Parathyroid adenoma (tissue), 2 donors: ENCODE measurements around the gene KCNA10.

Source experiments
- H2AFZ ChIP-seq: fragments of 300-600 bp; sonication (generic); one replicate; pipeline ENCODE4 v1.7.0; 2017; ENCODE audit warnings: antibody characterized with exemption, mild to moderate bottlenecking
- H3K27ac ChIP-seq: fragments of 300-600 bp; sonication (generic); one replicate; pipeline ENCODE4 v1.7.0; 2017
- H3K27me3 ChIP-seq: fragments of 300-600 bp; sonication (generic); one replicate; pipeline ENCODE4 v1.7.0; 2017; ENCODE audit warnings: low read length; ENCODE audit not compliant: control insufficient read depth, insufficient read depth
- H3K36me3 ChIP-seq: fragments of 300-600 bp; sonication (generic); one replicate; pipeline ENCODE4 v1.7.0; 2017; ENCODE audit warnings: low read length; ENCODE audit not compliant: control insufficient read depth, insufficient read depth
- H3K4me1 ChIP-seq: fragments of 300-600 bp; sonication (generic); one replicate; pipeline ENCODE4 v1.7.0; 2017; ENCODE audit warnings: control low read depth
- H3K4me2 ChIP-seq: fragments of 300-600 bp; sonication (generic); one replicate; pipeline ENCODE4 v1.7.0; 2017; ENCODE audit warnings: low read length
- H3K4me3 ChIP-seq: fragments of 300-600 bp; sonication (generic); one replicate; pipeline ENCODE4 v1.7.0; 2017; ENCODE audit warnings: low read depth, low read length
- H3K79me2 ChIP-seq: fragments of 300-600 bp; sonication (generic); one replicate; pipeline ENCODE4 v1.7.0; 2017; ENCODE audit warnings: control low read depth
- H3K9ac ChIP-seq: fragments of 300-600 bp; sonication (generic); one replicate; pipeline ENCODE4 v1.7.0; 2017; ENCODE audit warnings: mild to moderate bottlenecking
- H3K9me3 ChIP-seq: fragments of 300-600 bp; sonication (generic); one replicate; pipeline ENCODE4 v1.7.0; 2017; ENCODE audit warnings: low read length; ENCODE audit not compliant: control insufficient read depth
- TF ChIP-seq, protein P1 (sequence below): fragments of 300-600 bp; sonication (generic); IDR thresholded peaks from one replicate; pipeline ENCODE4 v1.7.0; 2017; ENCODE audit warnings: antibody characterized with exemption, mild to moderate bottlenecking
- donor health status: primary hyperparathyroidism.

The KCNA10 gene

DNA sequence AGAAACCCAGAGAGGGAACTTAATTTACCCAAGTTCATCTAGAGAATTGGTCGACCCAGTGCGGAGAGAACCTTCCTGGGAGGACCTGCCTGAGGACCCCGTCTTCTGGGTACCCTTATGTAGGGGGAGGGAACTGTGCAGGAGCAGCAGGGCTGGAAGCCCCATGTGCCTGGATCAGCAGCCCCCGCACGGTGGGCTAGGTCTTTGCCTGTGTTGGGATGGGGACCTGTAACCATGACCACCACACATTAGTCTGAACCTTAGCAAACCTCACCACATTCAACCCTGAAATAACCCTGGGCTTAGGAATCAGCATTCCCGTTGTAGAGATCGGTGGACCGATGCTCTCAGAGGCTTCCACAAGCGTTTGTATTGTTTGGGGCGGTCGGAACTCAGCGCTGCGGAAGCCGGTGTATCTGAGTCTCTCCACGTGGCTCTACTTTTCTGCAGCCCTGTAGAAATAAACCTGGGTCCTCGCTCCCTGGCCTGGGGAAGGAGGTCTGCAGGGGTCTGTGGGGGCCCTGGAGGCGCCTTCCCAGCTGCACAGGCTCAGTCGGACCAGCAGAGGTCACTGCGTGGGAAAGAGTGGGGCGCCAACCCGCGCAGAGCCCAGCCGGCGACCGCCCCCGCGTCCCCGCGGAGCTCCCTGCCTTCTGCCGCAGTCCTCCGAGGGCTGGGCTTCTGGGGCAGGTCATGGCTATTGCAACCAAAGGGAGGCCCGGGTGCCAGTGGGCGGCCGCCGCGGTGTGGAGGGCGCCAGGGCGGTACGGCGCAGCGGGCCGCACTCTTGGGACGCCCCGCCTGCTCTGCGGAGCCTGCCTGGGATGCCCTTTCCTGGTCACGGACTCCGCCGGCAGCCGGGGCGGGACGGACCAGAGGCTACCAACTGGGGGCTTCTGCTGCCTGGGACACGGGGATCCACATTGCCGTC, 36.2 kb upstream of the KCNA10 start:
- peak overlapping the region; percentile 64 for H3K4me2 ChIP-seq
- no peaks in the 10 kb centered on the region for H3K79me2 ChIP-seq
- no peaks in the 10 kb centered on the region for H3K9me3 ChIP-seq
- TF ChIP-seq, protein P1, sequence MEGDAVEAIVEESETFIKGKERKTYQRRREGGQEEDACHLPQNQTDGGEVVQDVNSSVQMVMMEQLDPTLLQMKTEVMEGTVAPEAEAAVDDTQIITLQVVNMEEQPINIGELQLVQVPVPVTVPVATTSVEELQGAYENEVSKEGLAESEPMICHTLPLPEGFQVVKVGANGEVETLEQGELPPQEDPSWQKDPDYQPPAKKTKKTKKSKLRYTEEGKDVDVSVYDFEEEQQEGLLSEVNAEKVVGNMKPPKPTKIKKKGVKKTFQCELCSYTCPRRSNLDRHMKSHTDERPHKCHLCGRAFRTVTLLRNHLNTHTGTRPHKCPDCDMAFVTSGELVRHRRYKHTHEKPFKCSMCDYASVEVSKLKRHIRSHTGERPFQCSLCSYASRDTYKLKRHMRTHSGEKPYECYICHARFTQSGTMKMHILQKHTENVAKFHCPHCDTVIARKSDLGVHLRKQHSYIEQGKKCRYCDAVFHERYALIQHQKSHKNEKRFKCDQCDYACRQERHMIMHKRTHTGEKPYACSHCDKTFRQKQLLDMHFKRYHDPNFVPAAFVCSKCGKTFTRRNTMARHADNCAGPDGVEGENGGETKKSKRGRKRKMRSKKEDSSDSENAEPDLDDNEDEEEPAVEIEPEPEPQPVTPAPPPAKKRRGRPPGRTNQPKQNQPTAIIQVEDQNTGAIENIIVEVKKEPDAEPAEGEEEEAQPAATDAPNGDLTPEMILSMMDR = peak; percentile 60
- H3K27me3 ChIP-seq = no peaks in the 10 kb centered on the region
- H3K4me3 ChIP-seq = peak overlapping the region; percentile 33
- no peaks in the 10 kb centered on the region for H3K4me1 ChIP-seq
- H3K9ac ChIP-seq = no peak overlapping the region
- H3K36me3 ChIP-seq = no peaks in the 10 kb centered on the region
- peak overlapping the region; percentile 78 for H2AFZ ChIP-seq
- no peak overlapping the region for H3K27ac ChIP-seq

DNA sequence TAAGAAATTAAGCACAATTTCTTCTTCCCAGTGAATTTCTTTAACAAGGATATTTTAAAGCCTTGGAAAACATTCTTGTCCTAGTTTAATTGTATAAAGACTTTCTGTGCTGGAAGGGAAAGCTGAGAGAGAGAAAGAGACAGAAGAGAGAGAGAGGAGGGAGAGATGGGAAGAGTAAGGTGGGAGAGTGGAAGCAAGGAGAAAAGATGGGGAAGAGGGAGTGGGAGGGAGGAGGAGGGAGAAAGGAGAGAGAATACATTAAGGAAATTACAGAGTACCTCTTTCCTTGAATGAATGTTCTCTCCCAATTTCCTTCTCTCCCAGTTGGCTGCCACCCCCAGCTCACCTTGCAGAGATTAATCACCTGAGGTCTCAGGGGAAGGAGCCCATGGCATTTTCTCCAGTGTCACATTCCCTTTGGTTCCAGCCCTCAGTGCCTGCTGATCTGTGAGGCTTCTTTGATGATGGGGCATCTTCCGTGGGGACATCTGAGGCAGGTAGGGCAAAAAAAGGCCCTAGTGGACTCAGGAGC, 32.4 kb upstream of the KCNA10 start:
- no peak overlapping the region for H2AFZ ChIP-seq
- no peak overlapping the region for H3K27ac ChIP-seq
- H3K9me3 ChIP-seq = no peaks in the 10 kb centered on the region
- no peak overlapping the region for H3K4me3 ChIP-seq
- H3K36me3 ChIP-seq = no peaks in the 10 kb centered on the region
- no peak overlapping the region for H3K9ac ChIP-seq
- H3K79me2 ChIP-seq = no peaks in the 10 kb centered on the region
- H3K4me1 ChIP-seq = no peaks in the 10 kb centered on the region
- no peak overlapping the region for H3K4me2 ChIP-seq
- H3K27me3 ChIP-seq = no peaks in the 10 kb centered on the region
- TF ChIP-seq, protein P1 = no peak

DNA sequence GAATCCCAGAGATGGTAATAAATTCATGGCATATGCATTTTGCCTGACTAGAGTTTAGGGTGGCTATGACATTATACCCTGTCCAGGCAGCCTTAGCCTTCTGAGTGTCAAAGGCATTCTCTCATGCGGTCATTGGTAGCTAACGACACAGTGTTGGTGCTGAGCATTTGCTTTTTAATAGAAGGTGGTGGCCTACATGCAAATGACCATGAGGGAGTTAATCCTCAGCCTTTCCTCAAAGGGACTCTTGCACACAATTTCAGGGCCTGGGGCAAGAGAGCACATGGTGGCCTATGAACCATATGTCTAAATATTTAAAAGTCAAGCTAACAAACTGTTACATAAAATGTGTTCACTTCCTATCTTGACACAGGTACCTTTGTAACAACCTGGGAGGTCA, 30.9 kb upstream of the KCNA10 start:
- H3K4me1 ChIP-seq = no peaks in the 10 kb centered on the region

DNA sequence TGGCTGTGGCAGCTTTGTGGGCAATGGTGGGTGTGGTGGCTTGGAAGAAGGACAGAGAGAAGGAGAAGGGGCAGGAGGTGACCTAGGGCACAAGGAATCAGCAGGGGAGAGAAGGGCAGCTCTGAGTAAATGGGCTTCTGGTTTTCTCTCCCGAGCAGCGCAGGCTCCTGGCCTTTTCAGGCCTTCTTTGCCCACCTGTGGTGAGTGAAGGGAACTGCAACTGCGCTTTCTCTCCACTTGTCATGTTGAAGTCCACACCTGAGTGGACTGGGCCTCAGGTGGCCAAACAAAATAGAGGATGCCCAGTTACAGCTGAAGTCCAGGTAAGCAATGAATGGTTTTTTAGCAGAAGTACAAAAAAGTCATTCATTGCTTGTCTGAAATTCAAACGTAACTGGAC, 29.4 kb upstream of the KCNA10 start:
- Histone ChIP-seq H3K27me3 (no peaks in the 10 kb centered on the region), H3K4me3 (no peak overlapping the region), H2AFZ (peak overlapping the region; percentile 53), H3K4me2 (no peak overlapping the region), H3K36me3 (no peaks in the 10 kb centered on the region), H3K9ac (no peak overlapping the region), H3K9me3 (no peaks in the 10 kb centered on the region), H3K4me1 (no peaks in the 10 kb centered on the region), H3K27ac (no peak overlapping the region), H3K79me2 (no peaks in the 10 kb centered on the region)
- TF ChIP-seq, protein P1 = peak; percentile 38

More for the DNA sequence above, 30.9 kb upstream of the KCNA10 start:
- Histone ChIP-seq H3K27me3 (no peaks in the 10 kb centered on the region), H3K4me2 (no peak overlapping the region), H3K79me2 (no peaks in the 10 kb centered on the region), H3K9ac (no peak overlapping the region), H3K27ac (no peak overlapping the region), H2AFZ (no peak overlapping the region), H3K9me3 (no peaks in the 10 kb centered on the region), H3K36me3 (no peaks in the 10 kb centered on the region), H3K4me3 (no peak overlapping the region)
- TF ChIP-seq, protein P1 = no peak
